IPS-18a (cell line): ENCODE data around the gene RASGRP2.
"Not testable (repeated sequence)": the region's sequence is repeated elsewhere in the genome, so short reads cannot be mapped to it uniquely, and the experiment has no call there.

Source experiments
- H3K27ac ChIP-seq: one replicate; pipeline ENCODE4 v1.5.1; 2013; ENCODE audit warnings: low read length
- H3K27me3 ChIP-seq: one replicate; pipeline ENCODE4 v1.6.1; 2013; ENCODE audit warnings: mild to moderate bottlenecking, low read length; ENCODE audit not compliant: control insufficient read depth, insufficient read depth
- H3K36me3 ChIP-seq: one replicate; pipeline ENCODE4 v1.6.1; 2013; ENCODE audit warnings: low read depth, low read length; ENCODE audit not compliant: control insufficient read depth
- H3K4me1 ChIP-seq: one replicate; pipeline ENCODE4 v1.6.1; 2013; ENCODE audit warnings: low read depth, low read length; ENCODE audit not compliant: control insufficient read depth
- H3K4me3 ChIP-seq: one replicate; pipeline ENCODE4 v1.5.1; 2013; ENCODE audit warnings: low read length
- H3K9ac ChIP-seq: one replicate; pipeline ENCODE4 v1.6.1; 2013; ENCODE audit warnings: mild to moderate bottlenecking, low read length, moderate library complexity
- H3K9me3 ChIP-seq: one replicate; pipeline ENCODE4 v1.6.1; 2013; ENCODE audit warnings: low read depth, low read length; ENCODE audit not compliant: control insufficient read depth

Gene RASGRP2

GRCh38 chr11:64711138-64711955 is 32.6 kb downstream of the RASGRP2 start:
- H3K9ac ChIP-seq = no peak overlapping the region
- no peak overlapping the region for H3K27ac ChIP-seq
- H3K4me3 ChIP-seq = peak overlapping the region; percentile 41
- peaks cover 61% of the 10 kb centered on the region for H3K27me3 ChIP-seq
- peaks cover 9% of the 10 kb centered on the region for H3K4me1 ChIP-seq
- H3K9me3 ChIP-seq = no peaks in the 10 kb centered on the region
- H3K36me3 ChIP-seq = no peaks in the 10 kb centered on the region

GRCh38 chr11:64710418-64711137 is 33.4 kb downstream of the RASGRP2 start:
- Histone ChIP-seq H3K27me3 (peaks cover 56% of the 10 kb centered on the region), H3K27ac (no peak overlapping the region), H3K4me1 (peaks cover 10% of the 10 kb centered on the region), H3K36me3 (no peaks in the 10 kb centered on the region), H3K9ac (no peak overlapping the region), H3K9me3 (no peaks in the 10 kb centered on the region), H3K4me3 (peak overlapping the region; percentile 41)

- H3K27ac ChIP-seq = no peak overlapping the region
- H3K9me3 ChIP-seq = no peaks in the 10 kb centered on the region
- H3K9ac ChIP-seq = no peak overlapping the region
- peaks cover 6% of the 10 kb centered on the region for H3K4me1 ChIP-seq
- H3K27me3 ChIP-seq = peaks cover 6% of the 10 kb centered on the region
- H3K36me3 ChIP-seq = no peaks in the 10 kb centered on the region
- H3K4me3 ChIP-seq = no peak overlapping the region
Measured at GRCh38 chr11:64705501-64705900, 38.4 kb downstream of the RASGRP2 start.

- Histone ChIP-seq H3K4me3 (no peak overlapping the region), H3K27ac (no peak overlapping the region), H3K9ac (no peak overlapping the region), H3K9me3 (no peaks in the 10 kb centered on the region), H3K4me1 (peaks cover 4% of the 10 kb centered on the region), H3K27me3 (no peaks in the 10 kb centered on the region), H3K36me3 (no peaks in the 10 kb centered on the region)
Measured at GRCh38 chr11:64703048-64703447, 40.9 kb downstream of the RASGRP2 start.

GRCh38 chr11:64701956-64702355 is 42.0 kb downstream of the RASGRP2 start:
- not testable (repeated sequence) for H3K27ac ChIP-seq, H3K4me1 ChIP-seq, H3K27me3 ChIP-seq, H3K4me3 ChIP-seq, H3K36me3 ChIP-seq, H3K9me3 ChIP-seq, H3K9ac ChIP-seq

GRCh38 chr11:64698427-64698826 is 45.5 kb downstream of the RASGRP2 start:
- Histone ChIP-seq H3K4me1 (peaks cover 7% of the 10 kb centered on the region), H3K27me3 (no peaks in the 10 kb centered on the region), H3K36me3 (no peaks in the 10 kb centered on the region), H3K4me3 (no peak overlapping the region), H3K9ac (no peak overlapping the region), H3K27ac (no peak overlapping the region), H3K9me3 (no peaks in the 10 kb centered on the region)

- Histone ChIP-seq H3K36me3 (no peaks in the 10 kb centered on the region), H3K4me3 (no peak overlapping the region), H3K27me3 (no peaks in the 10 kb centered on the region), H3K9ac (no peak overlapping the region), H3K9me3 (no peaks in the 10 kb centered on the region), H3K4me1 (peaks cover 9% of the 10 kb centered on the region), H3K27ac (no peak overlapping the region)
Measured at GRCh38 chr11:64697663-64698375, 46.1 kb downstream of the RASGRP2 start.

GRCh38 chr11:64696045-64696444 is 47.9 kb downstream of the RASGRP2 start:
- Histone ChIP-seq H3K9me3 (no peaks in the 10 kb centered on the region), H3K36me3 (no peaks in the 10 kb centered on the region), H3K27ac (no peak overlapping the region), H3K27me3 (no peaks in the 10 kb centered on the region), H3K9ac (no peak overlapping the region), H3K4me3 (no peak overlapping the region), H3K4me1 (peaks cover 9% of the 10 kb centered on the region)

GRCh38 chr11:64695548-64695947 is 48.4 kb downstream of the RASGRP2 start:
- Histone ChIP-seq H3K4me1 (peaks cover 9% of the 10 kb centered on the region), H3K4me3 (no peak overlapping the region), H3K9ac (no peak overlapping the region), H3K27me3 (no peaks in the 10 kb centered on the region), H3K9me3 (no peaks in the 10 kb centered on the region), H3K27ac (no peak overlapping the region), H3K36me3 (no peaks in the 10 kb centered on the region)

- Histone ChIP-seq H3K4me1 (peaks cover 9% of the 10 kb centered on the region), H3K9me3 (no peaks in the 10 kb centered on the region), H3K36me3 (no peaks in the 10 kb centered on the region), H3K27ac (no peak overlapping the region), H3K27me3 (no peaks in the 10 kb centered on the region), H3K9ac (no peak overlapping the region), H3K4me3 (no peak overlapping the region)
Measured at GRCh38 chr11:64694821-64695365, 49.0 kb downstream of the RASGRP2 start.

GRCh38 chr11:64694026-64694755 is 49.8 kb downstream of the RASGRP2 start:
- H3K9ac ChIP-seq = no peak overlapping the region
- no peaks in the 10 kb centered on the region for H3K9me3 ChIP-seq
- peaks cover 9% of the 10 kb centered on the region for H3K4me1 ChIP-seq
- H3K36me3 ChIP-seq = no peaks in the 10 kb centered on the region
- no peak overlapping the region for H3K4me3 ChIP-seq
- H3K27me3 ChIP-seq = no peaks in the 10 kb centered on the region
- H3K27ac ChIP-seq = no peak overlapping the region
